HG02884 (cell line): ENCODE results near the gene ZNF549.

Experiments used
- ATAC-seq: cut with Tn5 transposase; IDR thresholded peaks from one replicate; pipeline ENCODE4 v1.9.1; 2021; ENCODE audit warnings: mild to moderate bottlenecking, moderate library complexity; ENCODE audit not compliant: unreplicated experiment

Gene ZNF549

GRCh38 chr19:57566396-57567265 is 39.5 kb downstream of the ZNF549 start:
- no peak for ATAC-seq

GRCh38 chr19:57570707-57571106 is 43.6 kb downstream of the ZNF549 start:
- ATAC-seq = no peak

- ATAC-seq = no peak
Measured at GRCh38 chr19:57572415-57572947, 45.3 kb downstream of the ZNF549 start.

- ATAC-seq = no peak
Measured at GRCh38 chr19:57576661-57577060, 49.5 kb downstream of the ZNF549 start.

GRCh38 chr19:57578487-57579205 is 51.5 kb downstream of the ZNF549 start, which contains the start of gene ZNF416:
TSS of gene ZNF416 (minus strand) at chr19:57578911. CDS start at chr19:57578704, 207 bp downstream.
- ATAC-seq = peak; percentile 94

GRCh38 chr19:57583104-57583520 is 56.0 kb downstream of the ZNF549 start:
- ATAC-seq = no peak

GRCh38 chr19:57583521-57584416 is 56.6 kb downstream of the ZNF549 start, which contains the start of gene ZIK1:
TSS of gene ZIK1 (plus strand) at chr19:57584145. CDS start at chr19:57584357, 212 bp downstream.
- peak; percentile 88 for ATAC-seq

- ATAC-seq = no peak
Measured at GRCh38 chr19:57587529-57587928, 60.4 kb downstream of the ZNF549 start.

GRCh38 chr19:57599377-57599760 is 72.2 kb downstream of the ZNF549 start:
- no peak for ATAC-seq

- peak; percentile 91 for ATAC-seq
Measured at GRCh38 chr19:57599761-57600383, 72.7 kb downstream of the ZNF549 start, which contains the start of gene ZNF530. TSS of gene ZNF530 (plus strand) at chr19:57599885. CDS start at chr19:57604346, 4,461 bp downstream.

GRCh38 chr19:57606931-57607330 is 79.8 kb downstream of the ZNF549 start:
- ATAC-seq = no peak
